ENCODE measurements around the gene ABCC8.
A peak's percentile ranks its signal among the peaks of the same experiment; 100 is the strongest.

Gene ABCC8

GRCh38 chr11:17411418-17411817 is 65.2 kb downstream of the ABCC8 start:
- Mint-ChIP-seq H3K27ac (no peak overlapping the region), H3K4me1 (no peaks in the 10 kb centered on the region), H3K36me3 (no peaks in the 10 kb centered on the region), H3K4me3 (no peak overlapping the region), H3K27me3 (peaks cover 2% of the 10 kb centered on the region), H3K9me3 (no peaks in the 10 kb centered on the region)

- H3K4me1 Mint-ChIP-seq = no peaks in the 10 kb centered on the region
- H3K4me3 Mint-ChIP-seq = no peak overlapping the region
- H3K36me3 Mint-ChIP-seq = no peaks in the 10 kb centered on the region
- H3K9me3 Mint-ChIP-seq = no peaks in the 10 kb centered on the region
- H3K27me3 Mint-ChIP-seq = no peaks in the 10 kb centered on the region
- H3K27ac Mint-ChIP-seq = peak overlapping the region; percentile 59
These were observed 65.9 kb downstream of the ABCC8 start for GRCh38 chr11:17410606-17411379.

DNA sequence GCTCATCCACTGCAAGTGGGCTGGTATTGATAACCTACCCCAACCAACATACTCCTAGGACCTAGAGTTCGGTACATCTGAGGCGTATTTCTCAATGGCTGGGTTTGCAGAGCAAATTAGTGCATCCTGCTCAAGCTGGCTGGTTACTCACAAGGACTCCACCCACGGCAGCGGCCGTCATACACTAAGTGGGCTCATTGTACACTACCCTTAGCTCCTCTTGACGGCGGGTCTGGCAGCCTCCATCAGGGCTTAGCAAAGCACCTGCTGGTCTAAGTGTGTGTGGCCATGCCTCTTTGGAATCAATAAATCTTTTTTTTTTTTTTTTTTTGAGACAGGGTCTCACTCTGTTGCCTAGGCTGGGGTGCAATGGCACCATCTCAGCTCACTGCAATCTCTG is 68.0 kb downstream of the ABCC8 start:
- no peak overlapping the region for H3K4me3 Mint-ChIP-seq
- H3K36me3 Mint-ChIP-seq = no peaks in the 10 kb centered on the region
- no peaks in the 10 kb centered on the region for H3K9me3 Mint-ChIP-seq
- H3K27ac Mint-ChIP-seq = no peak overlapping the region
- H3K27me3 Mint-ChIP-seq = no peaks in the 10 kb centered on the region
- H3K4me1 Mint-ChIP-seq = no peaks in the 10 kb centered on the region

GRCh38 chr11:17408026-17408425 is 68.6 kb downstream of the ABCC8 start:
- Mint-ChIP-seq H3K4me3 (no peak overlapping the region), H3K27me3 (no peaks in the 10 kb centered on the region), H3K27ac (no peak overlapping the region), H3K36me3 (no peaks in the 10 kb centered on the region), H3K4me1 (no peaks in the 10 kb centered on the region), H3K9me3 (no peaks in the 10 kb centered on the region)

DNA sequence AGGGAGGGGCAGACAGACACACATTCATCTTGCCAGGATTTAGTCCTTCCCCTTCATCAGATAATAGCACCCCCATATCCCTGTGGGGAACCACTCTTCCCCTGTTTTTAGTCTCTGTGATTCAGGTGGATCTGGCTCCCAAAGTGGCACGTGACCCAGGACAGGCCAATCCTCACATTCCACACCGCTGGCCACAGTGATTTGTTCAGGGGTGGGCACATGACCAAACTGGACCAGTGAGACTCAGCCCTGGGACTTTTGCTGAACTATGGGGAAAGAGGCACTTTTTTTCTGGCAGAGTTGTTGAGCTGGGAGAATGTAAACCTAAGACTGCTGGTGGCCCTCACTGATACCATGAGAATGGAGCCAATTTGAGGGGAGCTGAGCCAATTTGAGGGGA is 69.1 kb downstream of the ABCC8 start:
- H3K27me3 Mint-ChIP-seq = no peaks in the 10 kb centered on the region
- no peaks in the 10 kb centered on the region for H3K4me1 Mint-ChIP-seq
- H3K9me3 Mint-ChIP-seq = no peaks in the 10 kb centered on the region
- H3K27ac Mint-ChIP-seq = no peak overlapping the region
- H3K4me3 Mint-ChIP-seq = no peak overlapping the region
- no peaks in the 10 kb centered on the region for H3K36me3 Mint-ChIP-seq

DNA sequence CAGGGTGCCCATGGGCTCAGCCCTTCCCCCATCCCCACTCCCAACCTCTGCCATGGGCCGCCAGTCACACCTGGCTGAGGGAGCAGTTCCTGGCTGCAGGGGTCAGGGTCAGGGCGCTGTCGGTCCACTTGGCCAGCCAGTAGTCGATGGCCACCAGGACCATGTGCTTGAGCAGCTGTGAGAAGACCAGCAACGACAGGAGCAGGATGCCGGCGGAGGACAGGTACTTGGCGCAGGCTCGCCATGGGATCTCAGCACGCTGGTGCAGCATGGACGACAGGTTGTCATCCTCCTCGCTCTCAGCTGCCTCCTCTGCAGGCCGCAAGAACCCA is 69.9 kb downstream of the ABCC8 start:
- Mint-ChIP-seq H3K27ac (no peak overlapping the region), H3K4me1 (no peaks in the 10 kb centered on the region), H3K36me3 (no peaks in the 10 kb centered on the region)

GRCh38 chr11:17406082-17406817 is 70.4 kb downstream of the ABCC8 start:
- Mint-ChIP-seq H3K9me3 (no peaks in the 10 kb centered on the region), H3K27ac (no peak overlapping the region), H3K4me1 (no peaks in the 10 kb centered on the region), H3K4me3 (no peak overlapping the region), H3K36me3 (no peaks in the 10 kb centered on the region), H3K27me3 (no peaks in the 10 kb centered on the region)

More for the DNA sequence above, 69.9 kb downstream of the ABCC8 start:
- Mint-ChIP-seq H3K9me3 (no peaks in the 10 kb centered on the region), H3K27me3 (no peaks in the 10 kb centered on the region), H3K4me3 (no peak overlapping the region)

DNA sequence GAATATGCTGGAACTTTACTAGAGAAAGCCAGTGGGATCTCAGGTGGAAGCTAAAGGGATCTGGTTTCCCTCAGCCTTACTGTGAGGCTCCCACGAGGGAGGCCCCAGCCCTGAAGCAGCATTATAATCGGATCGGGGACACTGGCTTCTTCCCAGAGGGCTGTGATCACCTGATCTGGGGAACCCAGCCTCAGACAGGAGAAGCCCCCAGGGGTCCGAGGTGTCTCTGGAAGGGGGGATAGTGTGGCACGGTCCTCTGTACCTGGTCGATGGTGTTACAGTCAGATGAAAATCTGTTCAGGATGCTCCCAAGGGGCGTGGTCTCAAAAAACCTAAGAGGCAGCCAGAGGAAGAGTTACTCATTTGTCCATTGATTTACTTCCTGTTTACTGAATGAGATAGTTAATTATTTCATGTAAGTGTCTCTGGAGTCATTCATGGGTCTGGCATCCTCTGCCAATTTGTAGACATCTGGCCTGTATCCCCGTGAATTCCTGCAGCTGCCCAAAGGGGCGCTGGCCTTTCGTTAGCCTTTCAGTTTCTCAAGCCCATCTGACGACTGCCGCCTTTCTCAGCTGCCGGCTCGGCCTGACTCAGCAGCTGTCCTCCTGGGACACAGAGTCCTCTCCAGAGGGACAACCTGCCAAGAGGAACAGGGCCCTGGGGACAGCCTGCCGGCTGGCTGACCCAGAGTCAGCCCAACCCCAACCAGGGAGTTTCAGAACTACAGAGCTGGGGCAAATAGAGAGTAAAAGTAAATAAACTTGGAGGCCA is 71.2 kb downstream of the ABCC8 start:
- Mint-ChIP-seq H3K4me1 (no peaks in the 10 kb centered on the region), H3K4me3 (no peak overlapping the region), H3K36me3 (no peaks in the 10 kb centered on the region), H3K9me3 (no peaks in the 10 kb centered on the region), H3K27me3 (no peaks in the 10 kb centered on the region), H3K27ac (no peak overlapping the region)

GRCh38 chr11:17403980-17404759 is 72.5 kb downstream of the ABCC8 start:
- H3K9me3 Mint-ChIP-seq = no peaks in the 10 kb centered on the region
- H3K27ac Mint-ChIP-seq = no peak overlapping the region
- H3K27me3 Mint-ChIP-seq = no peaks in the 10 kb centered on the region

DNA sequence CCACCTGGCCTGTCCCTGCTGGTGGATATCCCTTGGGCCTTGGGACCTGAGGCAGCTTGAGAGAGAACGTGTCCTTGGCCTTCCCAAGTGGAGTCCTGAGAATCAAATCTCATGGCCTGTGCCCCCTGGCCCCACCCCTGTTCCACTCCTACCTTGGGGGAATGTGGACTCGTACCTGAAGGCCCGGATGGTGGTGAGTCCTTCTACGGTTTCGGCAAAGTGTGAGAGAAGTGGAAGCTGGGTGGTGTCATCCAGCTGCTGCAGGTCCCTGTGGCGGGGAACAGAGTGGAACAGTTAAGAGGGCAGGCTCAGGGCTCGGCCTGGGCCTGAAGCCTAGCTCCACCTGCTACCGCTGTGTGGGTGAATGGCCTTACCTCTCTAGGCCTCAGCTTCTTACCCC is 74.2 kb downstream of the ABCC8 start:
- H3K4me3 Mint-ChIP-seq = no peak overlapping the region
- no peaks in the 10 kb centered on the region for H3K9me3 Mint-ChIP-seq
- no peak overlapping the region for H3K27ac Mint-ChIP-seq
- no peaks in the 10 kb centered on the region for H3K4me1 Mint-ChIP-seq
- H3K36me3 Mint-ChIP-seq = no peaks in the 10 kb centered on the region
- H3K27me3 Mint-ChIP-seq = no peaks in the 10 kb centered on the region

More at GRCh38 chr11:17403980-17404759, 72.5 kb downstream of the ABCC8 start:
- no peak overlapping the region for H3K4me3 Mint-ChIP-seq
- H3K4me1 Mint-ChIP-seq = no peaks in the 10 kb centered on the region
- H3K36me3 Mint-ChIP-seq = no peaks in the 10 kb centered on the region

DNA sequence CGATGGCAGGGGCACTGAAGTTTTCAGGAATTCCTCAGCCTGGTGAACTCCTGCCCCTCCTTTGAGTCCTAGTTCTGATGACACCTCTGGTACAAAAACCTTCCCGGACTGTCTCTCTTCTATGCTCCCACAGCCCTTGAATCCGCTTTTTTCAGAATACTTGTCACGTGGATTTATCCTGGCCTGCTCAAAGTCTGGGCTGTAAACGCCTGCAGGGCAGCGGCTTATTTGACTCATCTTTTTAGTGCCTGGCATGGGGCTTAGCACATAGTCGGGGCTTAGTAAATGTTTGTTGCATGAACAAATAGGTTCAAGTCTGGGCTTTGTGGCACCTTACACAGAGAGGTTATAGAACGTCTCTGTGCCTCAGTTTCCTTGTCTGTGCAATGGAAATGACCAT is 74.8 kb downstream of the ABCC8 start:
- Mint-ChIP-seq H3K36me3 (no peaks in the 10 kb centered on the region), H3K27ac (no peak overlapping the region), H3K9me3 (no peaks in the 10 kb centered on the region), H3K27me3 (no peaks in the 10 kb centered on the region), H3K4me1 (no peaks in the 10 kb centered on the region), H3K4me3 (no peak overlapping the region)

DNA sequence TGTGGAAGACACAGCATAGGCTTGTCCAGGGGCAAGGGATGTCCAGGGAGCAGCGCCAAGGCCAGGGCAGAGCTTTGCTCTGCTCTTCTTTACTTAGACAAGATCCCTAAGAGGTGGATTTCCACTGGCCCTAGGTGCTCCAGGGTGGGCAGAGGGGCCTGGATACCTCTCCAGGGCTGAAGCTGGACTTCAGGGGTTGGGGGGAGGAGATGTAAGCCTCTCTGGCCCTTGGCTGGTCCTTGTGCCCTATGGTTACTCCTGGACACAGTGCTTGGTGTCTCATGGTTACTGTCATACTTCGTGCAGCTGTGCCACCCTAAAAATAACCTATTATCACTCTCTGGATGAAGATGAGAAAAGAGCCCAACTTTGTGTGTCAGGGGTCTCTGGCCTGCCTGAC is 75.3 kb downstream of the ABCC8 start:
- Mint-ChIP-seq H3K36me3 (no peaks in the 10 kb centered on the region), H3K27me3 (no peaks in the 10 kb centered on the region), H3K27ac (no peak overlapping the region), H3K4me1 (no peaks in the 10 kb centered on the region), H3K9me3 (no peaks in the 10 kb centered on the region), H3K4me3 (no peak overlapping the region)

GRCh38 chr11:17400048-17400775 is 76.4 kb downstream of the ABCC8 start:
- no peak overlapping the region for H3K4me3 Mint-ChIP-seq
- no peaks in the 10 kb centered on the region for H3K27me3 Mint-ChIP-seq
- no peaks in the 10 kb centered on the region for H3K36me3 Mint-ChIP-seq
- no peaks in the 10 kb centered on the region for H3K4me1 Mint-ChIP-seq
- no peaks in the 10 kb centered on the region for H3K9me3 Mint-ChIP-seq
- no peak overlapping the region for H3K27ac Mint-ChIP-seq

- no peaks in the 10 kb centered on the region for H3K9me3 Mint-ChIP-seq
- no peak overlapping the region for H3K4me3 Mint-ChIP-seq
- H3K4me1 Mint-ChIP-seq = no peaks in the 10 kb centered on the region
- no peak overlapping the region for H3K27ac Mint-ChIP-seq
- H3K27me3 Mint-ChIP-seq = no peaks in the 10 kb centered on the region
- no peaks in the 10 kb centered on the region for H3K36me3 Mint-ChIP-seq
These were observed 77.4 kb downstream of the ABCC8 start for GRCh38 chr11:17399236-17399635.
